Fibroblast of lung (primary cell): ENCODE measurements around the gene ATG2A.

ENCODE experiments used
- CTCF ChIP-seq, 2 donors: IDR thresholded peaks in 1 of 2; conservative IDR thresholded peaks in 1 of 2; 1 replicate in 1 of 2; 2 replicates in 1 of 2; pipeline ENCODE4 v1.5.1; 2011 to 2012; ENCODE audit warnings: low read length in 2 of 2, control low read depth in 1 of 2, inconsistent platforms in 1 of 2, low read depth in 1 of 2, mild to moderate bottlenecking in 1 of 2
- EZH2 ChIP-seq: IDR thresholded peaks from 2 replicates; pipeline ENCODE4 v1.5.1; 2012; ENCODE audit warnings: low read length, control low read depth, mild to moderate bottlenecking; ENCODE audit errors: missing control alignments

GRCh38 chr11:64887234-64887756, 29.7 kb downstream of the ATG2A start:
- no peak for TF ChIP-seq CTCF (conservative IDR thresholded peaks at IDR 0.05 in 1 of 2, IDR thresholded peaks at IDR 0.05 in 1 of 2; ENCODE audit: low read depth in 1 of 2, low read length in 2 of 2)
- no peak for TF ChIP-seq EZH2
